Medulla oblongata (tissue), 1 donor: Measurements from ENCODE around the gene DAGLA.

Experiments used
- DNase-seq: peaks from one replicate; pipeline ENCODE4 v3.0.0-alpha.2; 2015; ENCODE audit errors: extremely low spot score

The DAGLA gene

GRCh38 chr11:61745781-61746441 is 65.7 kb downstream of the DAGLA start:
- DNase-seq = no peak

- no peak for DNase-seq
These were observed 66.4 kb downstream of the DAGLA start for GRCh38 chr11:61746442-61747191.

GRCh38 chr11:61747192-61747966 is 67.2 kb downstream of the DAGLA start:
- DNase-seq = peak; percentile 88

GRCh38 chr11:61747967-61748285 is 67.7 kb downstream of the DAGLA start:
- no peak for DNase-seq

GRCh38 chr11:61749591-61750217 is 69.5 kb downstream of the DAGLA start:
- DNase-seq = peak; percentile 90

GRCh38 chr11:61750631-61751273 is 70.6 kb downstream of the DAGLA start:
- DNase-seq = no peak

- no peak for DNase-seq
These were observed 71.2 kb downstream of the DAGLA start for GRCh38 chr11:61751384-61751783.

GRCh38 chr11:61752117-61752924 is 72.1 kb downstream of the DAGLA start, which contains the start of gene MYRF:
Gene MYRF (plus strand): TSS chr11:61752636. CDS start chr11:61752745, 109 bp downstream.
- peak; percentile 64 for DNase-seq

- DNase-seq = no peak
These were observed 72.8 kb downstream of the DAGLA start for GRCh38 chr11:61752925-61753521.

GRCh38 chr11:61753672-61754071 is 73.5 kb downstream of the DAGLA start:
- DNase-seq = no peak

- no peak for DNase-seq
These were observed 74.6 kb downstream of the DAGLA start for GRCh38 chr11:61754534-61755482.

- DNase-seq = no peak
These were observed 75.9 kb downstream of the DAGLA start for GRCh38 chr11:61756147-61756451.

GRCh38 chr11:61756452-61757212 is 76.4 kb downstream of the DAGLA start:
- DNase-seq = no peak

GRCh38 chr11:61757213-61757862 is 77.1 kb downstream of the DAGLA start:
- DNase-seq = no peak

- peak; percentile 91 for DNase-seq
These were observed 80.8 kb downstream of the DAGLA start for GRCh38 chr11:61760946-61761345.

GRCh38 chr11:61761440-61762222 is 81.4 kb downstream of the DAGLA start:
- DNase-seq = no peak

- DNase-seq = no peak
These were observed 82.0 kb downstream of the DAGLA start for GRCh38 chr11:61762223-61762615.
